ENCODE results near the gene SLC4A3.

SLC4A3 gene

GRCh38 chr2:219627103-219628100 is at the start of gene SLC4A3:
TSS of gene SLC4A3 (plus strand) at chr2:219627630. CDS start at chr2:219627993, 363 bp downstream.
- DNase-seq, result peak in 5 of 56 donors; percentile 11 to 58 (median 19)

- no peak for DNase-seq
Observed at GRCh38 chr2:219578811-219579613, 48.4 kb upstream of the SLC4A3 start.

GRCh38 chr2:219581346-219581745 is 46.1 kb upstream of the SLC4A3 start:
- no peak for DNase-seq

GRCh38 chr2:219591091-219591490 is 36.3 kb upstream of the SLC4A3 start:
- no peak for DNase-seq

GRCh38 chr2:219592736-219593135 is 34.7 kb upstream of the SLC4A3 start:
- DNase-seq, result no peak

GRCh38 chr2:219593154-219593553 is 34.3 kb upstream of the SLC4A3 start:
- DNase-seq, result no peak

- DNase-seq, result no peak
Observed at GRCh38 chr2:219595256-219595655, 32.2 kb upstream of the SLC4A3 start.

GRCh38 chr2:219596954-219597551 is 30.4 kb upstream of the SLC4A3 start:
- peak in 3 of 56 donors; percentile 17 to 54 (median 27) for DNase-seq

- peak; percentile 57 to 99 (median 95) for DNase-seq
Observed at GRCh38 chr2:219597552-219598307, 29.7 kb upstream of the SLC4A3 start, which contains the start of gene STK11IP. TSS of gene STK11IP (plus strand) at chr2:219597857. CDS start at chr2:219598120, 263 bp downstream.

GRCh38 chr2:219598308-219599078 is 28.9 kb upstream of the SLC4A3 start:
- no peak for DNase-seq

GRCh38 chr2:219603771-219604170 is 23.7 kb upstream of the SLC4A3 start:
- DNase-seq, result peak in 1 of 56 donors; percentile 2

- DNase-seq, result no peak
Observed at GRCh38 chr2:219605607-219605954, 21.8 kb upstream of the SLC4A3 start.

- DNase-seq, result no peak
Observed at GRCh38 chr2:219607931-219608330, 19.5 kb upstream of the SLC4A3 start.

- no peak for DNase-seq
Observed at GRCh38 chr2:219608399-219608964, 18.9 kb upstream of the SLC4A3 start.

- no peak for DNase-seq
Observed at GRCh38 chr2:219609149-219609750, 18.2 kb upstream of the SLC4A3 start.

- DNase-seq, result no peak
Observed at GRCh38 chr2:219611306-219611705, 16.1 kb upstream of the SLC4A3 start.

GRCh38 chr2:219611866-219612576 is 15.4 kb upstream of the SLC4A3 start:
- DNase-seq, result no peak

- no peak for DNase-seq
Observed at GRCh38 chr2:219612577-219613286, 14.7 kb upstream of the SLC4A3 start.

Measured in nucleus accumbens (tissue), 56 donors.